H1 (cell line): ENCODE data around the gene FGF12. TPM values are rescaled to one million over a fixed set of nuclear protein-coding genes. Genes with fewer than 3 reads are reported as not detected.

Experiments used
- CTCF ChIA-PET: fragments of 300-600 bp; sonication (Branson Sonifier 250); formaldehyde crosslinking; loops from one replicate; lab custom pipeline; 2021; ENCODE audit not compliant: partially characterized antibody; lab: Charles Lee
- POLR2A ChIA-PET: fragments of 300-600 bp; sonication (Branson Sonifier 250); formaldehyde crosslinking; loops from one replicate; lab custom pipeline; 2021; ENCODE audit warnings: inconsistent platforms; ENCODE audit not compliant: partially characterized antibody; lab: Charles Lee
- DNase-seq, 2 experiments: peaks; one replicate each; pipeline versions ENCODE4 v3.0.0 to v3.0.0-alpha.2; 2010 to 2022; ENCODE audit warnings: low spot score in 2 of 2, low read depth in 1 of 2, mixed read lengths in 1 of 2
- FAIRE-seq: peaks from 2 replicates; lab custom pipeline; 2011; peaks lifted over from hg19 to GRCh38; lab: Jason Lieb, UNC
- H2AFZ ChIP-seq: 2 replicates; pipeline ENCODE4 v1.8.1; 2012; ENCODE audit warnings: low read length, inconsistent platforms
- H2AK5ac ChIP-seq: 2 replicates; pipeline ENCODE4 v1.6.1; 2013; ENCODE audit warnings: low read depth, low read length
- H2BK120ac ChIP-seq: replicated peaks from 2 replicates; pipeline ENCODE3; 2013; ENCODE audit warnings: low read depth, low read length, inconsistent platforms
- H2BK12ac ChIP-seq: 2 replicates; pipeline ENCODE4 v1.6.1; 2013; ENCODE audit warnings: low read depth, low read length
- H2BK15ac ChIP-seq: 2 replicates; pipeline ENCODE4 v1.6.1; 2013; ENCODE audit warnings: low read length
- H2BK20ac ChIP-seq: 2 replicates; pipeline ENCODE4 v1.6.1; 2013; ENCODE audit warnings: low read length
- H2BK5ac ChIP-seq: 2 replicates; pipeline ENCODE4 v1.6.1; 2013; ENCODE audit warnings: low read depth, low read length
- H3K14ac ChIP-seq: 2 replicates; pipeline ENCODE4 v1.6.1; 2013; ENCODE audit warnings: inconsistent platforms; ENCODE audit not compliant: insufficient read length
- H3K18ac ChIP-seq: 2 replicates; pipeline ENCODE4 v1.6.1; 2013; ENCODE audit warnings: low read length; ENCODE audit errors: extremely low read depth
- H3K23ac ChIP-seq: 2 replicates; pipeline ENCODE4 v1.6.1; 2013; ENCODE audit warnings: inconsistent platforms; ENCODE audit not compliant: insufficient read length
- H3K23me2 ChIP-seq: 2 replicates; pipeline ENCODE4 v1.6.1; 2013; ENCODE audit warnings: low read depth, low read length
- H3K27ac ChIP-seq: 2 replicates; pipeline ENCODE4 v1.6.1; 2011; ENCODE audit warnings: low read depth, low read length, inconsistent platforms
- H3K27me3 ChIP-seq, 4 experiments: replicated peaks in 1 of 4; 1 replicate in 1 of 4; 2 replicates in 3 of 4; pipeline versions ENCODE4 v1.6.1 to v1.8.1; 2011 to 2013; ENCODE audit warnings: low read length in 3 of 4, mild to moderate bottlenecking in 3 of 4, inconsistent platforms in 2 of 4, mixed read lengths in 2 of 4, moderate library complexity in 1 of 4; ENCODE audit not compliant: control insufficient read depth in 3 of 4, insufficient read depth in 3 of 4; ENCODE audit errors: extremely low read depth in 1 of 4
- H3K36me3 ChIP-seq, 4 experiments: 2 replicates each; pipeline versions ENCODE4 v1.6.1 to v1.8.1; 2011 to 2013; ENCODE audit warnings: mild to moderate bottlenecking in 4 of 4, low read length in 3 of 4, moderate library complexity in 2 of 4, control low read depth in 1 of 4, inconsistent platforms in 1 of 4; ENCODE audit not compliant: insufficient read depth in 4 of 4, control insufficient read depth in 2 of 4
- H3K4ac ChIP-seq: replicated peaks from 2 replicates; pipeline ENCODE3; 2013; ENCODE audit warnings: low read length, low read depth, mixed read lengths, inconsistent platforms; ENCODE audit not compliant: insufficient read length
- H3K4me1 ChIP-seq, 4 experiments: replicated peaks in 1 of 4; 1 replicate in 1 of 4; 2 replicates in 3 of 4; pipeline versions ENCODE4 v1.6.1 to v1.8.1; 2011 to 2013; ENCODE audit warnings: low read length in 3 of 4, inconsistent platforms in 2 of 4, mixed read lengths in 1 of 4; ENCODE audit not compliant: insufficient read depth in 4 of 4, control insufficient read depth in 3 of 4
- H3K4me2 ChIP-seq, 2 experiments: 2 replicates each; pipeline versions ENCODE4 v1.6.1 to v1.8.1; 2011 to 2013; ENCODE audit warnings: low read depth in 2 of 2, low read length in 2 of 2, control low read depth in 1 of 2, inconsistent platforms in 1 of 2, mild to moderate bottlenecking in 1 of 2; ENCODE audit not compliant: insufficient read depth in 1 of 2
- H3K4me3 ChIP-seq, 4 experiments: fragments of 200-600, 300-600 bp in 1 of 4; sonication (generic), shearing (Covaris generic), sonication (Bioruptor Twin) in 1 of 4; 2 replicates each; pipeline versions ENCODE4 v1.5.1 to v1.8.1; 2011 to 2016; ENCODE audit warnings: low read length in 4 of 4, low read depth in 3 of 4, control low read depth in 2 of 4, inconsistent platforms in 2 of 4, mild to moderate bottlenecking in 2 of 4, mixed read lengths in 1 of 4, moderate library complexity in 1 of 4; ENCODE audit not compliant: insufficient read depth in 2 of 4; ENCODE audit errors: extremely low read depth in 1 of 4
- H3K56ac ChIP-seq: replicated peaks from 2 replicates; pipeline ENCODE3; 2013; ENCODE audit warnings: low read depth, mild to moderate bottlenecking, mixed read lengths, low read length, inconsistent platforms; ENCODE audit not compliant: insufficient read length
- H3K79me1 ChIP-seq: 2 replicates; pipeline ENCODE4 v1.6.1; 2013; ENCODE audit warnings: low read depth, low read length, control low read depth
- H3K79me2 ChIP-seq, 2 experiments: 2 replicates each; pipeline versions ENCODE4 v1.6.1 to v1.8.1; 2012 to 2013; ENCODE audit warnings: low read length in 2 of 2, mild to moderate bottlenecking in 2 of 2, inconsistent platforms in 1 of 2; ENCODE audit not compliant: insufficient read depth in 2 of 2, control insufficient read depth in 1 of 2
- H3K9ac ChIP-seq, 4 experiments: replicated peaks in 1 of 4; 1 replicate in 1 of 4; 2 replicates in 3 of 4; pipeline versions ENCODE4 v1.6.1 to v1.8.1; 2011 to 2013; ENCODE audit warnings: low read depth in 3 of 4, low read length in 3 of 4, control low read depth in 2 of 4, mild to moderate bottlenecking in 2 of 4, moderate library complexity in 2 of 4, inconsistent platforms in 1 of 4; ENCODE audit errors: extremely low read depth in 1 of 4
- H3K9me3 ChIP-seq, 2 experiments: 2 replicates each; pipeline versions ENCODE4 v1.6.1 to v1.8.1; 2012 to 2013; ENCODE audit warnings: mild to moderate bottlenecking in 2 of 2, moderate library complexity in 2 of 2, control low read depth in 1 of 2, inconsistent platforms in 1 of 2, low read depth in 1 of 2, low read length in 1 of 2, mixed read lengths in 1 of 2; ENCODE audit not compliant: insufficient read depth in 2 of 2
- H4K20me1 ChIP-seq, 2 experiments: replicated peaks in 1 of 2; 2 replicates each; pipeline versions ENCODE3 to v1.8.1; 2011 to 2013; ENCODE audit warnings: inconsistent platforms in 2 of 2, low read length in 2 of 2, mild to moderate bottlenecking in 1 of 2; ENCODE audit not compliant: insufficient read depth in 2 of 2, control insufficient read depth in 1 of 2
- H4K5ac ChIP-seq: 2 replicates; pipeline ENCODE4 v1.6.1; 2013; ENCODE audit warnings: low read length, low read depth, mixed read lengths, inconsistent platforms; ENCODE audit not compliant: insufficient read length
- H4K8ac ChIP-seq: 2 replicates; pipeline ENCODE4 v1.8.0; 2013; ENCODE audit warnings: mild to moderate bottlenecking, moderate library complexity, low read length, inconsistent platforms; ENCODE audit not compliant: insufficient read depth; ENCODE audit errors: extremely low read depth
- H4K91ac ChIP-seq: replicated peaks from 2 replicates; pipeline ENCODE3; 2013; ENCODE audit warnings: low read length, mixed read lengths, inconsistent platforms; ENCODE audit not compliant: insufficient read length
- ATF3 ChIP-seq: IDR thresholded peaks from 2 replicates; pipeline ENCODE4 v1.6.1; 2011; ENCODE audit warnings: low read depth, mild to moderate bottlenecking, low read length; ENCODE audit not compliant: insufficient read depth
- BRCA1 ChIP-seq: IDR thresholded peaks from 2 replicates; pipeline ENCODE4 v1.6.1; 2012; ENCODE audit warnings: low read depth, low read length, improper control_type of control experiment
- E2F6 ChIP-seq: IDR thresholded peaks from 2 replicates; pipeline ENCODE4 v1.6.1; 2012; ENCODE audit warnings: inconsistent platforms
- GTF2F1 ChIP-seq: IDR thresholded peaks from 2 replicates; pipeline ENCODE4 v1.6.1; 2012; ENCODE audit warnings: low read depth, low read length, improper control_type of control experiment, borderline replicate concordance
- HDAC6 ChIP-seq: IDR thresholded peaks from one replicate; pipeline ENCODE4 v1.7.1; 2012; ENCODE audit warnings: low read depth, mild to moderate bottlenecking, inconsistent platforms, low read length, moderate library complexity
- KDM4A ChIP-seq: IDR thresholded peaks from one replicate; pipeline ENCODE4 v1.7.1; 2012; ENCODE audit warnings: low read depth, mild to moderate bottlenecking, moderate library complexity, low read length, inconsistent platforms; ENCODE audit not compliant: severe bottlenecking
- NANOG ChIP-seq: IDR thresholded peaks from 2 replicates; pipeline ENCODE4 v1.6.1; 2011; ENCODE audit warnings: low read length, low read depth, mild to moderate bottlenecking, inconsistent platforms; ENCODE audit not compliant: insufficient read depth, poor library complexity, severe bottlenecking
- POLR2A ChIP-seq, 2 experiments: IDR thresholded peaks; 1 replicate in 1 of 2; 2 replicates in 1 of 2; pipeline ENCODE4 v1.6.1; 2011; ENCODE audit warnings: low read depth in 2 of 2, low read length in 2 of 2, mild to moderate bottlenecking in 2 of 2; ENCODE audit errors: control extremely low read depth in 1 of 2
- SP2 ChIP-seq: IDR thresholded peaks from 2 replicates; pipeline ENCODE4 v1.6.1; 2012; ENCODE audit warnings: mild to moderate bottlenecking, low read length, inconsistent platforms
- TAF1 ChIP-seq: IDR thresholded peaks from 2 replicates; pipeline ENCODE4 v1.6.1; 2011; ENCODE audit warnings: mild to moderate bottlenecking, low read depth, low read length
- TEAD4 ChIP-seq: IDR thresholded peaks from 2 replicates; pipeline ENCODE4 v1.6.1; 2012; ENCODE audit warnings: low read depth, low read length, inconsistent platforms, mixed read lengths
- WGBS, 2 experiments: shearing (Covaris generic) in 1 of 2; methylation state at CpG; one replicate each; pipeline versions ENCODE4 v1.1.6 to v1.1.7; 2013 to 2015; ENCODE audit warnings: low lambda C conversion rate in 2 of 2, mixed read lengths in 2 of 2, inconsistent platforms in 1 of 2, low coverage in 1 of 2, missing lambda C conversion rate in 1 of 2; ENCODE audit not compliant: insufficient replicate concordance in 2 of 2, insufficient coverage in 1 of 2, insufficient read length in 1 of 2; ENCODE audit errors: extremely low coverage in 1 of 2, missing lambda C conversion rate in 1 of 2; 5-methylcytosine and 5-hydroxymethylcytosine counted together
- polyA plus RNA-seq, 7 experiments: library from polyadenylated mRNA; depleted of rRNA in 3 of 7; stranded (reverse) in 5 of 7; unstranded in 2 of 7; fragments of >200 nt in 5 of 7; fragments of 200-250 nt in 2 of 7; gene quantifications; 1 replicate in 5 of 7; 2 replicates in 1 of 7; 4 replicates in 1 of 7; pipeline versions ENCODE4 v1.2.1 to v1.2.3, GENCODE V29; 2011 to 2013; ENCODE audit warnings: missing spikeins in 2 of 7, mixed read lengths in 2 of 7
- total RNA-seq: library from RNA; stranded (reverse); fragmentation: NEBNext Ultra II Directional; extraction: Animal tissue kit (Norgen Biotek cat#: 25700); gene quantifications from 2 replicates; pipeline ENCODE4 v1.2.1, GENCODE V29; 2021

The FGF12 gene
- total and polyA plus RNA-seq, 2 of the 8 experiments (the other 6 are each of a cell fraction or from before 2014, with no cell fraction given), result 4.1 to 16.6 TPM

- no peak overlapping the region for H3K14ac ChIP-seq
- no peak overlapping the region for H2BK12ac ChIP-seq
- no peaks in the 10 kb centered on the region for H3K79me2 ChIP-seq
- no peak overlapping the region for H3K9ac ChIP-seq
- WGBS, 2 experiments, result 89% methylated on average over 5 of the region's 7 CpGs; no CpG with 5 or more reads in 1 of the 2 experiments
- no peaks in the 10 kb centered on the region for H4K20me1 ChIP-seq
- H2BK120ac ChIP-seq, result no peak overlapping the region
- H2AFZ ChIP-seq, result no peak overlapping the region
- no peak overlapping the region for H4K5ac ChIP-seq
- FAIRE-seq, result no peak
- no peak overlapping the region for H2BK5ac ChIP-seq
- H3K79me1 ChIP-seq, result no peaks in the 10 kb centered on the region
- no peak overlapping the region for H4K8ac ChIP-seq
- H2AK5ac ChIP-seq, result no peak overlapping the region
- H3K4ac ChIP-seq, result no peak overlapping the region
- no peak overlapping the region for H3K4me3 ChIP-seq
- no peaks in the 10 kb centered on the region for H3K36me3 ChIP-seq
- no peaks in the 10 kb centered on the region for H3K9me3 ChIP-seq
- H3K4me1 ChIP-seq, result no peaks in the 10 kb centered on the region; a peak in 1 of 7 replicates
- CTCF ChIA-PET, result interaction anchor here (0.6 to 1.9 kb wide), 3 partner anchors 13 to 426 kb away, joined by 3 to 6 read pairs (median 4); no protein-coding TSS in a partner anchor
- no peak overlapping the region for H2BK20ac ChIP-seq
- no peak overlapping the region for H3K4me2 ChIP-seq
- no peak overlapping the region for H3K27ac ChIP-seq
- DNase-seq, result no peak
- TF ChIP-seq GTF2F1 (no peak), NANOG (no peak), HDAC6 (no peak), BRCA1 (no peak), TEAD4 (no peak), POLR2A (IDR thresholded peaks at IDR 0.05; ENCODE audit: control extremely low read depth in 1 of 2, low read depth in 2 of 2, low read length in 2 of 2) (no peak), TAF1 (no peak), ATF3 (no peak), E2F6 (no peak), KDM4A (no peak), SP2 (no peak)
- TF ChIP-seq, all 59 proteins: peak for 0
- H3K56ac ChIP-seq, result no peak overlapping the region
- H3K23ac ChIP-seq, result no peak overlapping the region
- H4K91ac ChIP-seq, result no peak overlapping the region
- POLR2A ChIA-PET, result no interaction called here
- H3K27me3 ChIP-seq, result no peaks in the 10 kb centered on the region
- no peak overlapping the region; the same call in 1 of the 2 replicates for H3K18ac ChIP-seq
- no peak overlapping the region for H2BK15ac ChIP-seq
- no peaks in the 10 kb centered on the region for H3K23me2 ChIP-seq
These were observed 31.3 kb upstream of the FGF12 start for GRCh38 chr3:192758654-192759053.
